ENCODE data around the gene RCSD1. TPM values are rescaled to one million over a fixed set of nuclear protein-coding genes. Genes with fewer than 3 reads are reported as not detected.

The RCSD1 gene
- total and polyA plus RNA-seq, 10 of the 15 experiments (the other 5 are each of a cell fraction or from before 2014, with no cell fraction given), result 11.4 to 78.3 (median 71.6) TPM

DNA sequence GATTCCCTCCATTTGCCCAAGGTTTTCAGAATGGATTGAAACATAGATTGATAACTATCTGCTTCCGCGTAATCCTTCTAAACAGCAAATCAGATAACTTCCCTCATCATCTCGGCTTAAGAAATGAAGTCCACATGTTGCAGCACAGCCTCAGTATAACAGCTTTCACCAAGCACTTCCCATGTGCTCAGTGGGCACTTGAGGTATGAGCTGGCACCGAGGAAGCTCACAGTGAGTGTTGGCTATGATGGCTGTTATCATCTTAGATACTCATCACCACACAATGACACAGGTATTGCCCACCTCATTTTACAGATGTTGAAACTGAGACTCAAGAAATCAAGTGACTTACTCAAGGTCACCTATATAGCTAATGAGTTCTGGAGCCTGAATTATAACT, 43.2 kb downstream of the RCSD1 start (continued):
- TF ChIP-seq ZBTB4 (CRISPR knock-in tag; IDR thresholded peaks at IDR 0.05) (no peak), ZNF24 (IDR thresholded peaks at IDR 0.05) (no peak), RELA (IDR thresholded peaks at IDR 0.05; ENCODE audit: borderline replicate concordance, partially characterized antibody) (no peak), SUPT20H (IDR thresholded peaks at IDR 0.05; ENCODE audit: borderline replicate concordance, control insufficient read depth, low read depth, low read length) (no peak), FOS (IDR thresholded peaks at IDR 0.05; ENCODE audit: borderline replicate concordance, extremely low read depth, insufficient read length) (no peak), TCF7 (IDR thresholded peaks at IDR 0.05; ENCODE audit: borderline replicate concordance) (no peak), ATF2 (IDR thresholded peaks at IDR 0.05; ENCODE audit: low read length) (no peak), CREB1 (IDR thresholded peaks at IDR 0.05; ENCODE audit: low read depth) (no peak)

Data from GM12878 (cell line).